HG03575 (cell line): ENCODE results near the gene OR2T2.
"Not testable (repeated sequence)": the region's sequence is repeated elsewhere in the genome, so short reads cannot be mapped to it uniquely, and the experiment has no call there.

Source experiments
- ATAC-seq: cut with Tn5 transposase; IDR thresholded peaks from one replicate; pipeline ENCODE4 v1.9.1; 2021; ENCODE audit not compliant: unreplicated experiment, insufficient number of reproducible peaks, low FRiP score; ENCODE audit errors: extremely low read depth

The OR2T2 gene, protein sequence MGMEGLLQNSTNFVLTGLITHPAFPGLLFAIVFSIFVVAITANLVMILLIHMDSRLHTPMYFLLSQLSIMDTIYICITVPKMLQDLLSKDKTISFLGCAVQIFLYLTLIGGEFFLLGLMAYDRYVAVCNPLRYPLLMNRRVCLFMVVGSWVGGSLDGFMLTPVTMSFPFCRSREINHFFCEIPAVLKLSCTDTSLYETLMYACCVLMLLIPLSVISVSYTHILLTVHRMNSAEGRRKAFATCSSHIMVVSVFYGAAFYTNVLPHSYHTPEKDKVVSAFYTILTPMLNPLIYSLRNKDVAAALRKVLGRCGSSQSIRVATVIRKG

DNA sequence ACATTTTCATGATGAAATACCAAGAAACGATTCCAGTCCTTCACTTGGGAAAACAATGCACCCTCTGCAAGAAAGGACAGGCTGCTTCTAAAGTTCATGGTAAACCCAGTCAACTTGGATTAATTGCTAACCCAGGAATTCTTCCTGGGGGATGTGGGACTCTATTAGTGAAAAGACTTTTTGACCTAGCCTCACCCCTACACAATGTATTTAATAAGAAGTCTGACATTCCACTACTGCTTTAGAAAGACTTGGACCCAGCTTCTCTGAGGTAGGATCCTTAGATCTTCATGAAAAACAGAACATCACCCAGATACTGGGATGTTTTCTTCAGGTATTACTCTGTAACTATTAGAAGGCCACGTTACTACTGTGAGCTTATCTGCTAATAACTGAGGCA, at the start of gene OR2T2:
TSS of gene OR2T2 (plus strand) at position 239 of the 400 bp plus-strand sequence. CDS start 7,161 bp downstream, outside the sequence.
- ATAC-seq: not testable (repeated sequence)

DNA sequence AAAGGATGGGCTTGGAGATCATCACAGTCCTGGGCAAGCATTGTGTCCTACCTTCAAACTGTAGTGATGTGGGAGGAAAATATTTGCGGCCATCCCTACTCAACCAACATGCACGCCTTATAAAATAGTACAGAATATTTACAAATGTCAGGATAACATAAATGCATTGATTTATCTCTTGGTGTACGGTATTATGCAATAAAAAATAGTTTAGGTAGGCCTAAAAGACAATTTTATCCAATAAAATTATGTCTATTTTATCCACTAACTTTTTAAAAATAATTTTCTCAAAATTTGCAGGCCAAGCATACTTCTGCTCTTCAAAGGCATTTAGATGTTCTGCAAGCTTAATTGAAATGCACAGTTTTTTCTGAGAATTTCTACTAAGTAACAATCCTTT, 42.7 kb upstream of the OR2T2 start, which contains the start of gene OR2T1:
TSS of gene OR2T1 (plus strand) at position 301 of the 400 bp plus-strand sequence. CDS start 3,100 bp downstream, outside the sequence.
- ATAC-seq: no peak

DNA sequence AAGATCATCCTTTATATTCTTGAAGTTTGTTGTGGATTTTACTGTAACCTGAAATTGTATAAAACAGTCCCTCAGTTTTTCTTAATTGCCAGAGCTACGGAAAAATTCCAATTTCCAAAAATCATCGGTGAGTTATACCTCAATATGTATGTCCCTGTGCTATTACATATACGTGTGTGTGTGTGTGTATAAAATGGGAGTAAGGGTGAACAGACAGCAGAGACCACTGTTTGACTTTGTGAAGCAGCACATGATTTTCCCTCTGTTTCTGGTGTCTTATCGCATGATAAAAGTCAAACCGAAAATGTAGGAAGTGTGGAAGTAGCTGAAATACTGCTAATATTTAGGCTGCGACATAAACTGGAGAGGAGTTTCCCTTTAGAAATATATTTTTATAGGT, 41.4 kb upstream of the OR2T2 start:
- no peak for ATAC-seq

DNA sequence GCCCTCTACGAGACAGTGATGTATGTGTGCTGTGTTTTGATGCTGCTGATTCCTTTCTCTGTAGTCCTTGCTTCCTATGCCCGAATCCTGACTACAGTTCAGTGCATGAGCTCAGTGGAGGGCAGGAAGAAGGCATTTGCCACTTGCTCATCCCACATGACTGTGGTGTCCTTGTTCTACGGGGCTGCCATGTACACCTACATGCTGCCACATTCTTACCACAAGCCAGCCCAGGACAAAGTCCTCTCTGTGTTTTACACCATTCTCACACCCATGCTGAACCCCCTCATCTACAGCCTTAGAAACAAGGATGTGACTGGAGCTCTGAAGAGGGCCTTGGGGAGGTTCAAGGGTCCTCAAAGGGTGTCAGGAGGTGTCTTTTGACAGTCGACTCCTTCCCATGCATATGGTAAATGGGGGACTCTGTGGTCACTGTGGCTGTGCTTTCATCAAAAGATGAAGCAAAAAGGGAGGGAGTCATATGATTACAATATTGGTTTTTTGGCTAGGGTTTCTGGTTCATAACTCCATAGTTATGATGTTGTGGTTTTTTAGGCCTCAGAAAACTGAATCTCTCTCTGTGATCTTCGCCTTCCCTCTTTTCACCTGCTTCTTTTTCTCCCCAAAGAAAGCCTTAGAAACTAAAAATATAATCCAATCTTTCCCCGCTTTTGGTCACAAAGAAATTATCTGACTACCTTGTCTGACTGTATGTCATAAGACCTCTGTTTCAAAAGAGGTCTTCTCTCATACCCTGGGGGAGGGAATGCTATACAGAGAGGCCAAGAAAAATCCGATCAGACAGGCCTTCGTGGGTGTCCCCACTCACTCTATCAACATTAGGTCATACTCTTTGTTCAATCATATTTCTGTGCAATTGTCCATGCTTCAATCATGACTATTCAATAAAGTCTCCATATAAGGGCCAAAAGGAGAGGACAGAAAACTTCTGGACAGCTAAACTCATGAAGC, 38.4 kb upstream of the OR2T2 start:
- ATAC-seq: no peak

DNA sequence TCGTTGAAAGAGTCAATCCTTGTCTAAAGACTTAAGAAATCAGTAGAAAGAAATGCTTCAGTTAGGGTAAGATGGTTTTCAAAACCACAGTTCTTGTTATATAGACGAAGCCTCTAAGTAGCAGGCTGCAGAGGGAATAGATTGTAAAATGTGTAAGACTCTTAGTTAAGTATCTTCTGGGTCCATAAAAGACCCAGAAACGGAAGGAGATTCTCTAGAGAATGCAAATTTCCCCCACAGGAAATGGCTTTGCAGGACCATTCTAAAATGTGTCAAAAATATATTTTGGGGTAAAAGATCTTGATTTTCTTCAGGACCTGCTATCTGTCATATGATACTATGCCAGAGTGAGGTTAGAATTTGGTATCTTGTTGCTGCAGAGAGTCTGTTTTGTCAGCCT, 29.2 kb upstream of the OR2T2 start:
- no peak for ATAC-seq

DNA sequence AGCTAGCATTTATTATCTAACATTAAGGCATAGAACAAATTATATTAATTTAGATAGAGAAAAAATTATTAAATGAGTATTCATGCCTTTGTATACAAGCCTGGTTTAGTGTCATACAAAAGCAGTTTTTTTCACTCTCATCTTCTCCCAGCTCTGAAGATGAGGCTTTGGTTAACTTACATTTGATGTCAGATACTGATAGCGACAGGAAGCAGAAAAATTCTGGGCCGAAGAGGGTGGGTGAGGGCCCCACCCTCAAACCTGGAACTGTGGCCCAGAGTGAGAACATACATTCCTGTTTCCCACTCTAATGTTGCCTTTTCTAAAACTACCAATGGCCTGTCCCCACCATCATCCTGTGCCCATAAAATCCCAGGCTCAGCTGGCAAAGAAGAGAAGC, 27.6 kb upstream of the OR2T2 start:
- ATAC-seq: no peak

DNA sequence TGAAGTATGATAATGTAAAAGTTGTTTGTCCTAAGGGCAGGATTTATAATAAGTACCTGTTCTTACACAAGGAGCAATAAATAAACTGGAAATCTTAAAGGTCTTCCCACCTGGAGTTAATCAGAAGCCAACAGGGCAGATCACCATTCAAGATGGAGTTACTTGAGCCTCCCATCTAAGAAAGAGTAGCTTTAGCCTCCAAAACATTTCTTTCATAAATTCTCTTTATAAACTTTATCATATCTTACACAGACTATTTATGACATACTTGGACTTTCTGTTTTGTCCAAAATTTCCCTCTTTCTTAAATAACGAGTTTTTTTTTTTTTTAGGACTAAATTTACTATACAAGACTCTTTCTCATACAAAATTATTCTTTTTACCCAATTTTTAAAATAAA, 24.1 kb upstream of the OR2T2 start:
- ATAC-seq: no peak

DNA sequence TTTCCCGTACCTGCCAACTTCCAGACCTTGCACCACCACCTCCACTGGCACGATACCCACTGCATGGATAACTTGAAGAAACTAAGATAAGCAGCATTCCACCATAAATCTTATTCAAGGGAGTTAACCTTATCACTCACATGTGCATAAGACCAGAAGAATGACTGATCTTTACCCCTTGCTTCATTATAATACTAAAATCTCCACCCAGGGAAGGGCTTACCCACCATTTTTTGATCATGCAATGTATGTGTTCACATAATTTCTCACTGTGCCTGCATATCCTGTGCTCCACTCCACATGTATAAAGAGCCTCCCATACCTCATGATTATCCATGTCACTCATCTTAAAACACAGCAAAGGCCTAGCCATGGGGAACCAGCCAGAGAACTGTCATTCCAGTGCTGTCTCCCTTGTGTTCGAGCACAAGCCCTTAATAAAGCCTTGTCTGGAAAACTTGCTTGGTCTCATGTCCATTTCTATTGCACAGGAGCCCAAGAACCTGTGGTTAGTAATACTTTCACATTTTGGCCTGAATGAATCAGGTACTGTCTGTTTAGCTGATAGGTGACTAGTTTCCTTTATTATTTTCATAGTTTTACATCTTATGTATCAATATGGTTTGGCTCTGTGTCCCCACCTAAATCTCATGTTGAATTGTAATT, 17.8 kb upstream of the OR2T2 start:
- peak; percentile 10 for ATAC-seq

DNA sequence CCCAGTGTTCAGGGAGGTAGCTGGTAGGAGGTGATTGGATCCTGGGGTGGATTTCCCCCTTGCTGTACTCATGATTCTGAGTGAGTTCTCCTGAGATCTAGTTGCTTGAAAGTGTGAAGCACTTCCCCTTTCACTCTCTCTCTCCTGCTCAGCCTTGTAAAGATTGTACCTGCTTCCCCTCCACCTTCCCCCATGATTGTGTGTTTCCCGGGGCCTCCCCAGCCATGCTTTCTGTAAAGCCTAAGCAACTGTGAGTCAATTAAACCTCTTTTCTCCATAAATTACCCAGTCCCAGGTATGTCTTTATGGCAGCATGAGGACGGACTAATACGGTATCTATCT, 17.3 kb upstream of the OR2T2 start:
- ATAC-seq: peak; percentile 83

DNA sequence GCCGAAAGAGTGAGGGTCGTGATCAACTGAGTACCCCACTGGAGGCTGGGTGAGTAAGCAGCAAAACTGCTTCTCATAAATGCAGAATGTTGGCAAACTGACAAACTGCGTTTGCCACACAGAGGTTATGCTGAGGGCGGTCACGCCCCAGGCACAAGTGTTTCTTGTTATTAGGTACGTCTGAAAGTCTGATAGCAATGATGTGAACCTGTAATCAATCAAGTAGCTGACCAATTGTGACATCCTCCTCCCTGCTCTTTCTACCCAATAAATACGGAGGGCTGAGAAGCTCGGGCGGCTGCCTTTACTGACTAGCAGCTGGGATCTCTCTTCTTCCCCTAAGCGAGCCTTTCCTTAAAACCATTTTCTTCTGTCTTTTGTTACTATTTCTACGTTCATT, 13.8 kb upstream of the OR2T2 start:
- not testable (repeated sequence) for ATAC-seq

DNA sequence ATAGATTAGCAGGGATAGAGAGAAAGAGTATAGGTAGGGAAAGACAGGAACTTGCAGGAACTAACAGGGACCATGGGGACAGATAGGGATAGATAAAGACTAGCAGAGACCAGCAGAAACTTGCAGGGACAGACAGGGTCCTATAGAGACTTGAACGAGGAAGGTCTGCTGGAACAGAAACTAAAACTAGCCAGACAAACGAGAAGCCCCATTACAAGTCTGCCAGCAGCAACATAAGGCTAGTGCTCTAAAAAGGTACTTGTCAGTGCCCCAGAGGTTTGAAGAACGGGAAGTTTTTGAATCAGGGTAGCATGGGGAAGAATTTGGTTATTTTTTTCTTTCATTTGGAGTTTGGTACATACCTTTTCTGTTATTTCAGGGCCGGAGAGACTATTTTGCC, 13.2 kb upstream of the OR2T2 start:
- not testable (repeated sequence) for ATAC-seq

DNA sequence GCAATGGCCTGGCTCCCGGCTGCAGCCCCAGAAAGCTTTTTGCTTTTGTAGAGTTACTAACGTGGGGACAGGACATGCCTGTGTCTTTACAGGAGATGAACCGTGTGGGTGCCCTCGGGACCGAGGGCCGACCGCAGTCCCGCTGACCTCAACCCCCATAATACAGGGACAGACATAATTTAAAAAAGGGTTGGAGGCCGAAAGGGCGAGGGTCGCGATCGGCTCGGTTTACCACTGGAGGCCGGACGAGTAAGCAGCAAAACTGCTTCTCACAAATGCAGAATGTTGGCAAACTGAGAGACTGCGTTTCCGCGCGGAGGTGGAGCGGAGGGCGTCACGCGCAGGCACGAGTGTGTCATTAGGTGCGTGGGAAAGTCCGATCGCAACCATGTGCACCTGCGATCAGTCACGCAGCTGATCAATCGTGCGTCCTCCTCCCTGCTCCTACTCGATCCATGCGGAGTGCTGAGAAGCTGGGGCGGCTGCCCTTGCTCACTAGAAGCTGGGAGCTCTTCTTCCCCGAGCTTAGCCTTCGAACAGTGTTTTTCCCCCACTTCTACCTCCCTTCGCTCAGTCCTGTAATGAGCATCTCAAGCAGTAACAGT, 11.5 kb upstream of the OR2T2 start:
- not testable (repeated sequence) for ATAC-seq

DNA sequence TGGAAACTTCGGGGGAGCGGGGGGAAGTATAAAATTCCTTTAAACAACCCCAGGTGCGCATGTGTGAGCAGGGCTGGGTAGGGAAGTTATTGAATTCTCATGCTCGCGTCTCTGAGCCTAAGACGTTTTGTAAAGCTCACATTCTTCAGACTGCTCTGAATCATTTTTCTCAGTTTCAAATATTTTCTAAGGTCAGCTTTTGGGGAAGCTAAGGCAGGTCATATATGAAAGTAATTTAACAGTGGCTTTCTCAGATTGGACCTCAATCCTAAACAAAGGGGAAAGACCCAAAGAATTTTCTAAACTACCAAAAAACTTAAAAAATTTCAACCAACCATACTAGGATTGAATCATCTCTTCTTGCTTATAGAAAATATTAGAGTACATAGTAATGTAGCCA, 10.5 kb upstream of the OR2T2 start:
- ATAC-seq: not testable (repeated sequence)

DNA sequence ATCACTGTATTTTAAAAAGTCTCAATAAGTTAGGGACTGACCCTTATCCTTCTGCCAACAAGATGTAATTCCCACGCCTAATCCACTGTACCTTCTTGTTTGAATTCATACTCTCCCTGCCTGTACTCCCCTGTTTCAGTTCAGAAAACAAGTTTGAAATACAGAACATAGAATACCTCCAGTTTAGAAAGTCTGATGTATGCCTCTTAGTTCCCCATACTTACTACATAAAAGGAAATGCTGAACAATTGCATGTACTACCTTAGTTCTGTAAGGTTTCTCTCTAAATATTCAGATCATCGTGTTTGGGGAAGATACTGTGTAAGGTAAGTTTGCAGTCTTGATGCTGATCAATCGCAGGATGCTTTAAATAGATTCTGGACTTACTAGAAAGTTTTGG, 9.1 kb upstream of the OR2T2 start:
- ATAC-seq: not testable (repeated sequence)

DNA sequence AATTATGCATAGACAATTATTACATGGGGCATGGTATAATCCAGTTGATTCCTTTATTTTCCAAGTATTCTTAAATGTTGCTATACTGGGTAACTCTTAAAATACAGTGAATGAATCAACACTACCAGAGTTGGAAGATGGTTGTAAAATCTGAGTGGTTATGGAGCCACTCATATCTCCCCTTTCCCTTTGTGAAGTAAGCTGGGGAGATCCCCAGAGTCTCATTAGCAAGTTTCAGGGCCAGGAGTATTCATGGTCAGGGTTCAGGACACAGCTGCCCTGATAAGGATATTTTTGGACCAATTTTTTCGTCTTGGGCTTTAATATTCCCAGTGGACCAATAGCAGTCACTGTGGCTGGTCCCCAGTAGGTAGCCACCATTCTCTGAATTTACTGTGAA, 6.8 kb upstream of the OR2T2 start:
- ATAC-seq: not testable (repeated sequence)

DNA sequence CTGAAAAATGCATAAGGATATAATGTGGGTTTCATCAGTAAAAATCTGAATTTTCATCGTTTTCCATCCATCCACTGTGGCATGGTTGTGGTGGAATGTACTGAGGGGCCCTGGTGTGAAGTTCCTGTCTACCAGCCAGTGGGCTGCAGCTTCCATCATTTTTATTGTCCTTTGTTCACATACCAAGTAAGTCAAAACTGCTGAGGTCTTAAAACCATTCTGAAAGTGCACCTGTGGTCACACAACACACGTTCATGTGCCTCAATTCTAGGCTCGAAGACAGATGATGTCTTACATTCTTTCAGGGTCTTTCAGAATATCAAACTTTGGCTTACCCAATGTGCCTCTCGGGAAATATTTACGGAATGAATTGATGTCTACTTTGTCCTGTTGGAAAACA, 6.2 kb upstream of the OR2T2 start:
- ATAC-seq: not testable (repeated sequence)

DNA sequence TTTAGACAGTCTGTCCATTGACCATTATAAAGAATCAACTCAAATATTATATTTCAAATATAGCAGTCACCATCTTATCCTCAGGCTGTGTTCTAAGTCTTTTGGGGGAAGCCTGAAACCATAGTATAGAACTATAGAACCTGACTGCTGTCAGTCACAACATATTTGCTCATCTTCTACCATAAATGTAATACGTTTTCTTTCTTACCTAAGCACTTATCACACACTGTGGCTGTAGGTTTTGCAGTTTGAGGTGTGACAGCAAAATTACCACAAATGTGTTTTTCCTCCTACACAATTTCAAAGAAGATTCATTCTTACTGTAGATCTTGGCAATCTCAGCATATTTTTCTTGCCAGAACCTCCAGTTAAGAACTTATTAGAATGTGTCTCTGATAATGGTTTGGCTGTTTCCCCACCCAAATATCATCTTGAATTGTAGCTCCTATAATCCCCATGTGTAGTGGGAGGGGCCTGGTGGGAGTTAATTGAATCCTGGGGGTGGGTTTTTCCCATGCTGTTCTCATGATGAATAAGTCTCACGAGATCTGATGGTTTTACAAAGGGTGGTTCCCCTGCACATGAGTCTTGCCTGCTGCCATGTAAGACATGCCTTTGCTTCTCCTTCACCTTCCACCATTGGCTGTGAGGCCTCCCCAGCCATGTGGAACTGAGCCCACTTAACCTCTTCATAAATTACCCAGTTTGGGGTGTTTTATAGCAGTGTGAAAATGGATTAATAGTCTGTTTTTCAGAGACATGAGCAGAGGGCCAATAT, 2.7 kb upstream of the OR2T2 start:
- ATAC-seq: not testable (repeated sequence)

DNA sequence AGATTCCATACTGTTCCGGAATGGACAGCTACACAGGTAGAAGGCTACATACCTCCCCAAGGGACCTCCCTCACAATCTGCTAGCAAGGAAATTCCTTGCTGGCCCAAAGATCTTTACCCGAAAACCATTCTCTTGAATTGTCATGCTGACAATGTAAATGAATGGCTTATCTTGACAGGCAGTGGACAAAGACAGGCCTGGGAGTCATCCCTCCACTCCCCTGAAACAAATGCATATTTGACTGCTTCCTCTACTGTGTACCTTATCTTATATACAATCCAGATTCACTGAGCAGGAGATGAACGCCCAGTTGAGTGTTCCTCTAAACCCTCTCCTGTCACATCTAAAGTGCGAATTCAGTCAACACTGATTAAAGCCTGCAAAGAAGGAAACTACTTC, 834 bp upstream of the OR2T2 start:
- ATAC-seq: not testable (repeated sequence)
